Stimulated activated CD8-positive, alpha-beta memory T cell treated with anti-CD3 and anti-CD28 coated beads, Interleukin-4, amount 100 ng/mL, for 1 hour (primary cell): ENCODE results near the gene IQCF2.
"Not testable (repeated sequence)": the region's sequence is repeated elsewhere in the genome, so short reads cannot be mapped to it uniquely, and the experiment has no call there.

ENCODE experiments used
- DNase-seq, 2 donors: peaks; one replicate each; pipeline ENCODE4 v3.0.0-alpha.2; 2020; ENCODE audit warnings: low read depth in 2 of 2, low spot score in 1 of 2

IQCF2 gene

DNA sequence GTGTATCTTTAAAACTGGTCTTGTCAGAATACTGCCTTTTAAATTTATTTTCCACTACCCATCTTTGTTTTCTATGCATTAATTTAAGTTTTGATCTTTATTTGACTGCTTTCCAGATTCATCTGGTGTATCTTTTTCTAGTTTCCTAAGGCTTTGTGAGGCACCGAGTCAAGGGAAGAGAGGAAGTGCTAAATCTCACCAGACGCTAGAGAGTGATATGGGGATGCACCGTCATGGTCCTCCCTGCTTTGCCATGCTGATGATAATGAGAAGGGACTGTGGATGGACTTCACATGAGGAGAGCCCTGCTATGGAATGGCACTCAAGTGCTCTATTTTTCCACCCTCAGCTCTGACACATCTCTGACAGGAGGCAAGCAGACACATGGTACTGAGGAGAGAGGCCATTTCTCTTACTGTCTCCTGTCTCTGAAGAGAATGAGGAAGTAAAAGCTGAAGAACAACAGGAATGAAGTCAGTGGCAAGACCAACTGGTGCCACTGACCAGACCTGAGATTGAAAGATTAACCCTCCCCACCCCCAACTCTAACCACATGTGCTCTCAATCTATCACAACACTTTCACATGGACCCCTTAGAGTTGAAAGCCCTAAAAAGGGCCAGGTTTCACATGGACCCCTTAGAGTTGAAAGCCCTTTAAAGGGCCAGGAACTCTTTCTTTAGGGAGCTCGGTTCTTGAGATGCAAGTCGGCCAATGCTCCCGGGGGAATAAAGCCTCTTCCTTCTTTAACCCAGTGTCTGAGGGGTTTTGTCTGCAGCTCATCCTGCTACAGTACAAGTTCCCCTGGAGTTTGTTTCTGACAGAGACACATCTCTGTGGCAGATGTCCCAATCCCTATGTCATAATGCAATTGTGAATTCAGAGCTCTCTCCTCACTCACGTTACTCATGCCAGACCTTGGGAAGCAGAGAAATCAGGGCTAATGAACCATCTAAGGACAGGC, at the start of gene IQCF2:
IQCF2 (plus strand) TSS at position 913 of the 963 bp plus-strand sequence. CDS start 52 bp downstream, outside the sequence.
- DNase-seq, result no peak

DNA sequence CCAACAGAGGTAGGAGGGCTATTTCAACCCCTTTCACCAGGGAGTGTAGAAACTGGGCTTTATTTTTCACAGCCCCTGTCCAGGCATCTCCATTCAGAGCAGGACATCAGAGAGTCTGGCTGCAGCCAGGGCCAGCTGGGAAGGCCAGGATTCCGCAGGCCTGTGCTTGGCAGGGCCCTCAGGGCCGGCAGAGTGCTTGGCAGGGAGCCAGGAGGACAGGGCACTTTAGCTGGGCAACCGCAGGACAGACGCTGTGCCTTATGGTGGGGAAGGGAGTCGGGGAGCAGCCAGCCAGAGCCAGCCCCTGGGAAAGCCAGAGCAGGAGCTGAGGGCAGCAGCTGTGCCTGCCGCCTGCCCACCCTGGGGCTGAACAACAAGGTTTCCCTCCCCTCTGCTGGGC, 47.9 kb upstream of the IQCF2 start:
- DNase-seq, result no peak

- DNase-seq, result no peak
These were observed 47.4 kb upstream of the IQCF2 start for GRCh38 chr3:51814034-51814433.

DNA sequence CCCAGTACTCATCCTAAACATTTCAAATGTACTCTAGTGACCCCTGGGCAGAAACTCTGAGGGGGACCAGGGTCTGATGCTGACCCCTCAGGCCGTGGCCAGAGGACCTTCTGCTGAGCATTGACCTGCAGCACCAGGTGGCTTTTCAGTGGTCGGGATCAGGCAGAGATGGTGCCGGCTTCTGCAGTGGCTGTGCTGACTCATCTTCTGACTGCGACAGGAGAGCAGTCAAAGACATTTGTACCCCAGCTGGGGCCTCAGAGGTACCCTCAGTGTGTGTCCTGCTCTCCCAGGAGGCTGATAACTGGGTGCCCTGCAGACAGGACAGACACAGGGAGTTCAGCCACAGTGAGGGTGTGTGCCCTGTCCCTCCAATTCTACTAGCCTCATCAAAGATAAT, 45.8 kb upstream of the IQCF2 start:
- DNase-seq, result no peak

DNA sequence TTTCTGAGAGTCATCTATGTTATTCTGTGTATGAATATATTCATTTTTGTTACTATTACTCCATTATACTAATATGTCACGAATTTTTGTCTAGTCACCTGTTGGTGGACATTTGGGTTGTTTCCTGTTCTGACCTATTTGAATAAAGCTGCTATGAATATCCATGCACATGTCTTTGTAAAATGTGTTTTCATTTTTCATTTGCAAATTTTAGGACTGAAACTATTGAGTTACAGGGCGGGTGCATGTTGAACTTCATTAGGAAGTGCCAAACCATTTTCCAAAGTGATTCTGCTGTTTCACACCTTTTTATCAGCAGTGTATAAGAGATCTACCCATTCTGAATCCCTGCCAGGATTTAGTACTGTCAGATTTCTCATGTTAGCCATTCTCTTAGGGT, 44.7 kb upstream of the IQCF2 start:
- DNase-seq, result no peak

DNA sequence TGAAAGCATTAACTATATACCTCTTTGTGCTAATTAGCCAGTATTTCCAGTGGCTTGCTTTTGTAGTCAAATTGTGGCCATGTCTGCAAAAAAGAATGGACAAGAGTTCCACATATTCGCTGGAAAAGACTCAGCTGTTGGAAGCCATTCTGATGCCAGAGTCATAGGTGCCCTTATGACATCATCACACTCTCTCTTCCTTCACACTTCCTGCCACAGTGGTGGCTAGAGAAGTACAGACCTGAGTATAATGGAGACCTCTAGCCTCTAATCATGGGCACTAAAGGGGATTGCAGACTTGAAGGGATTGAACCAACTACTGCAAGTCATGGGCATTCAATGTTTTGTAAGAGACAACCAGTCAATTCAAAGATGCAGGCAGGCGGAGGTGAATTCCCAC, 44.0 kb upstream of the IQCF2 start:
- DNase-seq, result no peak

- DNase-seq, result no peak
These were observed 42.3 kb upstream of the IQCF2 start for GRCh38 chr3:51819151-51819550.

DNA sequence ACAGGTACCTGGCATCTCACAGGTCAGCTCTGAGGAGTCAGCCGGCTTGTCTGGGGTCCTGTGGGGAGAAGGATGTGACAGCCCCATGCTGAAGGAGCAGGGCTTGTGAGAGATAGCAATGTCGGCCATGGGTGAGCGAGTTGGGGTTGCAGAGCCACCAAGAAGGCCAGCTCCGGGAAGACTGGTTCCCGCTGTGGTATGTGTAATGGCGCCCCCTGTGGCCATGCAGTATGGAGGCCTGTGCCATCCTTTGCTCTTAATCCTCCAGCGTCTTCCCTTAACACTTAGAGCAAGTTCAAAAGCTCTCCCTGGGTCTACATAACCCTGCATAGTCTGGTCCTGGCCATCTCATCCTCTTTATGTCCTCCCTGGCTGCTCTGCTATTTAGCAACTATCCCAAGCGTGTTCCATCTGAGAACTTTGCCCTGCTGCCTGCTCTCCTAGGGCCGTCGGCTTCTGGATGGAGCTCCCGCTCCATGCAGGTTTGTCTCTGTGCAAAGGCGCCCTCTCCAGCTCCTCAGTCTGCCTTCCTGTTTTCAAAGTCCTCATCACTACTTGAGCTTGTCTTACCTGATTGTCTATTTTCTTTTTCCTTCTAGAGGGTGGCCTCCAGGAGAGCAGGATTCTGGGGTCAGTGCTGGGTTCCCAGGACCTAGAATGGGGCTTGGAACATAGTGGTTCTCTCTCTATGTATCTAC, 41.6 kb upstream of the IQCF2 start:
- no peak for DNase-seq

GRCh38 chr3:51828297-51828696, 33.1 kb upstream of the IQCF2 start:
- DNase-seq, result no peak

DNA sequence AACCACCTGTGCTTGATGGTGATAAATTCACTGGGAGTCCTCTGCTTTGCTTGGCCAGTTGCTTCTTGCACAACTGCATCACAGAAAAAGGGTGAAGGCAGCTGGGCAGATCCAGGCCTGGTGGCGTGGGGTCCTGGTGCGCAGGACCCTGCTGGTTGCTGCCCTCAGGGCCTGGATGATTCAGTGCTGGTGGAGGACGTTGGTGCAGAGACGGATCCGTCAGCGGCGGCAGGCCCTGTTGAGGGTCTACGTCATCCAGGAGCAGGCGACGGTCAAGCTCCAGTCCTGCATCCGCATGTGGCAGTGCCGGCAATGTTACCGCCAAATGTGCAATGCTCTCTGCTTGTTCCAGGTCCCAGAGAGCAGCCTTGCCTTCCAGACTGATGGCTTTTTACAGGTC, 31.1 kb upstream of the IQCF2 start:
- no peak for DNase-seq

- DNase-seq, result no peak
These were observed 30.5 kb upstream of the IQCF2 start for GRCh38 chr3:51830836-51831385.

- DNase-seq, result no peak
These were observed 24.8 kb upstream of the IQCF2 start for GRCh38 chr3:51836606-51837005.

- no peak for DNase-seq
These were observed 16.3 kb upstream of the IQCF2 start for GRCh38 chr3:51845129-51845528.

DNA sequence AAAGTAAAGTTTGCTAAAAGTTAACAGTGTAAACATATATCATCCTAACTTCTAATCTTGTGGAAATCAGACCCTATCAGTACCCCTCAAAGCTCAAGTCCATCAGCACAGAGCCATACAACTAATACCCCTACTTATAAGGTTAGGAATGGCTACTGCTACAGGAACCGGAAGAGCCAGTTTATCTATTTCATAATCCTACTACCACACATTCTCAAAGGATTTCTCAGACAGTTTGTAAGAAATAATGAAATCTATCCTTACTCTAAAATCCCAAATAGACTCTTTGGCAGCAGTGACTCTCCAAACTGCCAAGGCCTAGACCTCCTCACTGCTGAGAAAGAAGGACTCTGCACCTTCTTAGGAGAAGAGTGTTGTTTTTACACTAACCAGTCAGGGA, 6.0 kb upstream of the IQCF2 start:
- not testable (repeated sequence) for DNase-seq

DNA sequence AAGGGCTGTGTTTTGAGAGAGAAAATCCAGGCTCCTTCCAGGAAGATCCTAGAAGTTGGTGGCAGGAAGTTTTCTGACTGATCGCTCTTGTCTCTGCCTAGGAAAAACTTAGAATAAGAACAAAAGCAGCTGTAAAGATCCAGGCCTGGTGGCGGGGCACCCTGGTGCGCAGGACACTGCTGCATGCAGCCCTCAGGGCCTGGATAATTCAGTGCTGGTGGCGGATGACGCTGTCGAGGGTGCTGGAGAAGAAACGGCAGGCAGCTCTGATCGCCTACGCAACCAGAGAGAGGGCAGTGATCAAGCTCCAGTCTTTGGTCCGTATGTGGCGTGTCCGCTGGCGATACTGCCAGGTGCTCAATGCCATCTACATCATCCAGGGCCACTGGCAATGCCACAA, 1.5 kb downstream of the IQCF2 start:
- DNase-seq, result no peak

DNA sequence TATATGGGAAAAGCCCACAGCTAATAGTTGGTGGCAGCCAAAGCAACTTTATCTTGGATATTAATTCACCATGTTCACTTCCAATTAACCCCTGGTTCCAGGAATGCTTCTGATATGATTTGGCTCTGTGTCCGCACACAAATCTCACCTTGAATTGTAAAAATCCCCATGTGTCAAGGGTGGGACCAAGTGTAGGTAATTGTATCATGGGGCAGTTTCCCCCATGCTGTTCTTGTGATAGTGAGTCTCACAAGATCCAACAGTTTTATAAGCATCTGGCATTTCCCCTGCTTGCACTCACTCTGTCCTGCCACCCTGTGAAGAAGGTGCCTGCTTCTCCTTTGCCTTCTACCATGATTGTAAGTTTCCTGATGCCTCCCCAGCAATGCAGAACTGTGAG, 7.5 kb downstream of the IQCF2 start:
- DNase-seq, result not testable (repeated sequence)

DNA sequence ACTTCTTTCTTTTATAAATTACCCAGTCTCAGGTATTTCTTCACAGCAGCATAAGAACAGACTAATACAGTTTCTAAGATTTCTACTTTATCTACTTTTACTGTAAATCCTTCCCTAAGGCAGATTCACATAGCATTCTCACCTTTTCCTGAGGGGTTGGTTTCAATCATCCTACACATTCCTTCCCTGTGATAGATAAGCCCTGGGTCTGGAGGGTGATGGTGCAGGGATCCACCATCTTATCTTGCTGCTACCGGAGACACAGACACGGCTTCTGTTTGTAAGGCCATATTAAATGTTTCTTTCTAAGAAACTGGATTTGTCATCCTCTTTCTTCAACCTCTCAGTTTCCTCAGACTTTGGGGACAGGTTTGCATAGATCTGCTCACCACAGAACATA, 7.9 kb downstream of the IQCF2 start:
- DNase-seq, result no peak

DNA sequence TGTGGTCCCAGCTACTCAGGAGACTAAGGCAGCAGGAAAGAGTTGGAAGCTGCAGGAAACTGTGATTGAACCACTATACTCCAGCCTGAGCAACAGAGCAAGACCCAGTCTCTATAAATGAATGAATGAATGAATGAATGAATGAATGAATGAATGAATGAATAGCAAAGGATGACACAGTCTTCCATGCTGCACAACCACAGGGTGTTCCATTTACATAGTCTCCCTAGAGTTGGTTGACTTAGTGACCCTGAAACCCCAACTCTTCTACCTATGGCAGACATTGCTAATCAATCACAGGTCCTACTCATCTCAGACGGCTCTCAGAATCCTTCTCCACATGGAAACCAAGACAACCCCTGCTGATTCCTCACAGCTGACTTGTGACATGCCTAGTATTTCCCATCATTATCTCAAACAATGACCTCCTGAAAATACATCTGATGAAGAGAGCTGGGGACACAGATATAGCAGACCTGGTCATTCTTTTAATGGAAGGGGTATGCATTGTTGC, 11.9 kb downstream of the IQCF2 start:
- DNase-seq, result no peak

DNA sequence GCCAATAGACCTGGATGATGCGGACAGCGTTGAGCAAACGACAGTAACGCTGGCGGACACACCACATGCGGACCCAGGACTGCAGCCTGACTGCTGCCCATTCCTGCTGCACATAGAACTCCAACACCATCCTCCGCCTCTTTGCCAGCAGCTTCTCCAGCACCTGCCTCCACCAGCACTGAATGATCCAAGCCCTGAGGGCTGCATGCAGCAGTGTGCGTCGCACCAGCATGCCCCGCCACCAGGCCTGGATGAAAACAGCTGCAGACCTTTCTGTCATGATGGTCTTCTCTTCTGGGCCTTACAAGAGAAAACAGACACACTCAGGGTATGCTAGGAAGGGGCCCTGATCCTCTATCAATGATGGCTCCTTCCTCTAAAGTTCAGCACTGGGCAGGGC, 12.5 kb downstream of the IQCF2 start:
- no peak for DNase-seq

GRCh38 chr3:51874411-51874810, 13.0 kb downstream of the IQCF2 start:
- DNase-seq, result no peak

DNA sequence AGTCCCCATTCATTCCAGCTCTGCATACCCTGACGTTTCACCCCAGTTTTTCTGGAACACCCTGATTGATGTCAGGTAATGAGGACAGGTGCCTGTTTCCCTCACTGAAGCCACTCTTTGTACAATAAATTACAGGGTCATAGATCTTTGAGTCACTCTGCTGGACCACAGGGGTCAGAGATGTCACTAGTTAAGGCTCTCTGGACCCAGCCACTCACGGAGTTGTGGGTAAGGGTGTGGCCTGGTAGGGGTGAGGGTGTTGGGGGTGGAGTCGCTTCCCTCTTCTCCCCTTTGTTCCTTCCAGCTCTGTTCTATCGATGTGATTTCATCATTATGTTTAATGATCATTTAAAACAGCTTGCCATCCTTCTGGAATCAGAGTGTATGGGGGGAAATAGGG, 13.5 kb downstream of the IQCF2 start:
- no peak for DNase-seq

- DNase-seq, result no peak
These were observed 14.1 kb downstream of the IQCF2 start, which contains the start of gene IQCF5 for GRCh38 chr3:51875501-51875900. Gene IQCF5, minus strand, starts transcription at chr3:51875601. Its CDS starts 70 bp downstream, at chr3:51875531.
